HL-60 (cell line): Measurements from ENCODE around the gene COX6A2.
"Not testable (repeated sequence)": the region's sequence is repeated elsewhere in the genome, so short reads cannot be mapped to it uniquely, and the experiment has no call there.

Source experiments
- GABPA ChIP-seq: IDR thresholded peaks from 2 replicates; pipeline ENCODE4 v1.6.1; 2012; ENCODE audit warnings: low read depth
- POLR2AphosphoS5 ChIP-seq: IDR thresholded peaks from 2 replicates; pipeline ENCODE4 v1.6.1; 2012; ENCODE audit warnings: low read depth
- REST ChIP-seq: IDR thresholded peaks from 2 replicates; pipeline ENCODE4 v1.6.1; 2012; ENCODE audit warnings: low read depth; ENCODE audit not compliant: insufficient replicate concordance
- TF ChIP-seq, protein P1 (sequence below): IDR thresholded peaks from one replicate; pipeline ENCODE4 v1.5.1; 2011; ENCODE audit warnings: low read length, control low read depth, inconsistent platforms; ENCODE audit not compliant: insufficient read depth

DNA sequence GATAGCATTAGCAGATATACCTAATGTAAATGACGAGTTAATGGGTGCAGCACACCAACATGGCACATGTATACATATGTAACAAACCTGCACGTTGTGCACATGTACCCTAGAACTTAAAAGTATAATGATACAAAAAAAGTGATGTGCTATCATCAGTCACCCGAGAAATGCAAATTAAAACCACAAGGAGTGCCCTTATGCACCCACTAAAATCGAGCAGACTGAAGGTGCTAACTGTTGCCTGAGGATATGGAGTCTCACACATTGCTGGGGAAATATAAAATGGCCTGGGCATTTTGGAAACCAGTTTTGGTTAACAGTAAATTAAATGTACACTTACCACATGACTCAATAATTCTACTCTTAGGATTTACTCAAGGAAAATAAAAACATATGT lies 10.9 kb upstream of the COX6A2 start:
- TF ChIP-seq, protein P1, sequence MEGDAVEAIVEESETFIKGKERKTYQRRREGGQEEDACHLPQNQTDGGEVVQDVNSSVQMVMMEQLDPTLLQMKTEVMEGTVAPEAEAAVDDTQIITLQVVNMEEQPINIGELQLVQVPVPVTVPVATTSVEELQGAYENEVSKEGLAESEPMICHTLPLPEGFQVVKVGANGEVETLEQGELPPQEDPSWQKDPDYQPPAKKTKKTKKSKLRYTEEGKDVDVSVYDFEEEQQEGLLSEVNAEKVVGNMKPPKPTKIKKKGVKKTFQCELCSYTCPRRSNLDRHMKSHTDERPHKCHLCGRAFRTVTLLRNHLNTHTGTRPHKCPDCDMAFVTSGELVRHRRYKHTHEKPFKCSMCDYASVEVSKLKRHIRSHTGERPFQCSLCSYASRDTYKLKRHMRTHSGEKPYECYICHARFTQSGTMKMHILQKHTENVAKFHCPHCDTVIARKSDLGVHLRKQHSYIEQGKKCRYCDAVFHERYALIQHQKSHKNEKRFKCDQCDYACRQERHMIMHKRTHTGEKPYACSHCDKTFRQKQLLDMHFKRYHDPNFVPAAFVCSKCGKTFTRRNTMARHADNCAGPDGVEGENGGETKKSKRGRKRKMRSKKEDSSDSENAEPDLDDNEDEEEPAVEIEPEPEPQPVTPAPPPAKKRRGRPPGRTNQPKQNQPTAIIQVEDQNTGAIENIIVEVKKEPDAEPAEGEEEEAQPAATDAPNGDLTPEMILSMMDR, result not testable (repeated sequence)
- TF ChIP-seq POLR2AphosphoS5, REST, GABPA: not testable (repeated sequence)
